GM19025 (cell line): ENCODE measurements around the gene RFX7.
"Not testable (repeated sequence)": the region's sequence is repeated elsewhere in the genome, so short reads cannot be mapped to it uniquely, and the experiment has no call there.

Source experiments
- ATAC-seq: cut with Tn5 transposase; IDR thresholded peaks from one replicate; pipeline ENCODE4 v1.9.1; 2021; ENCODE audit warnings: mild to moderate bottlenecking, low read depth, moderate library complexity; ENCODE audit not compliant: unreplicated experiment

Gene RFX7

GRCh38 chr15:56154768-56155167 is 88.9 kb downstream of the RFX7 start:
- ATAC-seq = not testable (repeated sequence)

- ATAC-seq = no peak
Observed at GRCh38 chr15:56150204-56150603, 93.5 kb downstream of the RFX7 start.

GRCh38 chr15:56148064-56148463 is 95.6 kb downstream of the RFX7 start:
- ATAC-seq = no peak

- no peak for ATAC-seq
Observed at GRCh38 chr15:56146756-56147155, 96.9 kb downstream of the RFX7 start.

DNA sequence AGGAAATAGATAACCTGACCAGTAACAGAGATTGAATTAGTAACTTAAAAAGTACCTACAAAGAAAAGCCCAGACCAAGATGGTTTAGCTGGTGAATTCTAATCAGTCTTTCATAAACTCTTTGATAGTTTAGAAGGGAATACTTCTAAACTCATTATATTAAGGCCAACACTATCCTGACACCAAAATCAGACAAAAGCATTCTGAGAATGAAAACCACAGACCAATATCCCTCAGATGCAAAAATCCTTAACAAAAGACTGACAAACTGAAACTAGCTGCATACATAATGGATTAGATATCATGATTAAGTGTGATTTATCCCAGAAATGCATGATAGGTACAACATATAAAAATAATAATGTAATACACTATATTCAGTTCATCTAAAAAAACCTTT is 115.6 kb downstream of the RFX7 start:
- ATAC-seq = no peak

DNA sequence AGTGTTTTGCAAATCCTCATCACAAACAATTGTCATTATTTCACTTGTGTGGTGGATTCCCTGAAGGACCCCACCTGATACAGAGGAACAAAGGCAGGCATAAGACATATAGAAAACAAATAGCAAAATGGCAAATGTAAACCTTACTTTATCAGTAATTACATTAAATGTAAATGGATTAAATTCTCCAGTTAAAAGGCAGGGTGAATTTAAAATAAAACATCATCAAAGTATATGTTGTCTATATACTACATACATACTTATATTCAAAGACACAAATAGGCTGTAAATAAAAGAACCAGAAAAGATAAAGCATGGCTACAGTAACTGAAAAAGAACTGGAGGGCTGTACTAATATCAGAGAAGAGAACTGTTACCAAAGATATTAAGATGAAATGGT is 117.3 kb downstream of the RFX7 start:
- ATAC-seq = no peak

DNA sequence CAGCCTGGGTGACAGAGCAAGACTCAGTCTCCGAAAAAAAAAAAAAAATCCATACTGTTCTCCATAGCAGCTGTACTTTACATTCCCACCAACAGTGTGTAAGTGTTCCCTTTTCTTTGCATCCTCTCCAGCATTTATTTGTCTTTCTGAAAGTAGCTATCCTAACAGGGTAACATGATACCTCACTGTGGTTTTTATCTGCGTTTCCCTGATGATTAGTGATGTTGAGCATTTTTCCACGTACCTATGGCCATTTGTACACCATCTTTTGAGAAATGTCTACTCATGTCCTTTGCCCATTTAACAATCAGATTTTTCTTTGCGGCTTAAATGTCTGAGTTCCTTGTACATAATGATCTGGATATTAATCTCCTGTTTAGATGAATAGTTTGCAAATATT is 119.3 kb downstream of the RFX7 start:
- no peak for ATAC-seq

DNA sequence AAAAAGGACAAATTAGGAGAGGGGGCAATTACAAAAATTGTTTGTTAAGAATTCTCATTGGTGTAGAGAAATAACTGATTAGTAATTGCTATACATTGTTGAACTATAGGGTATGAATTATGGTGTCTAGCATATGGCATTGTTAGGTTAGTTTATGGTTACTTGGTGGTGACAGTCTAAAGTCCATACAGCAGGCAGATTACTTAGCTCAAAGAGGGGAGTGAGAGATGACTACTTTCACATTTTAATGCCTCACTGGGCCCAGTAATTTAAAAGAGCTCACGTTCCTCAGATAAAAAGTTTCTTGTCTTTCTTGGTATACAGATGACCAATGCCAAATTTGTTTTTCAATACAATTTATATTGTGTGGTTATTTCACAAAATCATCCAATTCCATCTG is 137.8 kb downstream of the RFX7 start:
- ATAC-seq = no peak

- ATAC-seq = no peak
Observed at GRCh38 chr15:56102441-56102840, 141.2 kb downstream of the RFX7 start.

DNA sequence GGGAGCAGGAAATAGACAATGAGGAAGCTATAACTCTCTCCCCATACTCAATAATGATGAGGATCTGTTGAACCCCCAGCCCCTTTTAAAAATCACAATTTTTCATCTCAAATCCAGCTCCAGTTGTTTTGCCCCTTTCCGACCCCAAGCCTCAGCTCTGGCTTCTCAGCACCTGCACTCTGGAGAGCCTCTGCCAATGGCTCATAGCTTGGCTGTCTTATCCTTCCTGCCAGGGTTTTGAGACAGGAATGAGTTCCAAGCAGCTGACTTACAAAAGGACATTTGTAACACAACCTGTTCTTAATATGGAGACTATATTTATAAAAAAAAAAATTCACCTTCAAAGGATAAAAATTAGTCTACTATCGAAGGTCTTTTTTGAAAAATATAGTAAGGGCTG is 144.4 kb downstream of the RFX7 start:
- no peak for ATAC-seq

GRCh38 chr15:56098195-56098863 is 145.3 kb downstream of the RFX7 start:
- ATAC-seq = no peak

DNA sequence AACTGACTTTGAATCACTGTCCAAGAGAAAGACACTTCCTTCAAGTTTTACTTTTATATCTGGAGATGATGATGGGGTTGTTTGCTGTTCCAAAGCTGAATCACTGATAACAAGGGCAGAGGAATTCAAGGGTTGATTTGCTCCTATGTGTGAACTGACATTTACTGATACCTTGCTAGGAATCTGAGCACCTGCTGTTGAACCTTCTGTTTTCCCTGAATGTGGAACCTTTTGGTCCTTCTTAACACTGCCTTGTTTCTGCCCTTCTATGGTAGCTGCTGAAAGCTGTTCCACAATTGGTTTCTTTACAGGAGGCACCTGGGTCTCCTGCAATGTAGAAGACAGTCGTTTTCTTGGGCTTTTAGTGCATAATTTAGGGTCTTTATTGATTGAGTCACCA is 148.3 kb downstream of the RFX7 start:
- no peak for ATAC-seq

DNA sequence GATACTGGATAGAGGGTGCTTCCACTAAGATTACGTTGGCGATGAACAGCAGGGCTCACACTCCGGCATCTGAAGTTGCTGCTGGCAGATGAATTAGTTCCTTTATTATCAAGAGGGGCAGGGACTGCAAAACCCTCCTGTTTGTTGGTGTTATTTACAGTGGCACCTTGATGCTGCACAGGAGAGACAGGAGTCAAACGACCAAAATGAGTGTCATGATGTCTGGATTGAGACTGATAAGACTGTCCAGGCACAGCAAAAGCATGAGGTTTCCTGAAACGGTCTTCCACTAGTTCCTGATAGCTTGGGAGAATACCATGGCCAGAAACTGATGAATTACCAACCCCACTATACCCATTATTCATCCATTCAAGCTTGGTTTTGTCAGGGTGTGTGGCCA is 149.5 kb downstream of the RFX7 start:
- no peak for ATAC-seq

- no peak for ATAC-seq
Observed at GRCh38 chr15:56088389-56088788, 155.3 kb downstream of the RFX7 start.

DNA sequence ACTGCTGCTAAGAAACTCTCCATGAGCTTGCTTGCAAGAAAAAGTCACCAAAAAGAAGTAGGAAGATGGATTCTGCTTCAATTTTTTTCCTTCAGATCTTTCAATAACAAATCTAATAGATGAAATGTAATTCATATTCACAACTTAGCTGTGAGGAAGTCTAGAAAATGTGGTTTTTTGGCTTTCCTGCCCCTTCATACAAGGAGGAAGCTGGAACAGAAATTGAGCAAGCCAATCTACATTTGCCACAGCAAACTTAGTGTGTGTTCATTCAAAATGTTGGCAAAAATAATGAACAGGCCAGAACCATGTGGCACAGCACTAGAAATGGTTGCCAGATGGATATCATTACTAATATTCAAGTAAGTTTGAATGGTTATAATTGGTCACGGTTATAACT is 157.1 kb downstream of the RFX7 start:
- no peak for ATAC-seq

- ATAC-seq = no peak
Observed at GRCh38 chr15:56082263-56082761, 161.4 kb downstream of the RFX7 start.

GRCh38 chr15:56077081-56077480 is 166.6 kb downstream of the RFX7 start:
- no peak for ATAC-seq

GRCh38 chr15:56076640-56077039 is 167.0 kb downstream of the RFX7 start:
- ATAC-seq = no peak

DNA sequence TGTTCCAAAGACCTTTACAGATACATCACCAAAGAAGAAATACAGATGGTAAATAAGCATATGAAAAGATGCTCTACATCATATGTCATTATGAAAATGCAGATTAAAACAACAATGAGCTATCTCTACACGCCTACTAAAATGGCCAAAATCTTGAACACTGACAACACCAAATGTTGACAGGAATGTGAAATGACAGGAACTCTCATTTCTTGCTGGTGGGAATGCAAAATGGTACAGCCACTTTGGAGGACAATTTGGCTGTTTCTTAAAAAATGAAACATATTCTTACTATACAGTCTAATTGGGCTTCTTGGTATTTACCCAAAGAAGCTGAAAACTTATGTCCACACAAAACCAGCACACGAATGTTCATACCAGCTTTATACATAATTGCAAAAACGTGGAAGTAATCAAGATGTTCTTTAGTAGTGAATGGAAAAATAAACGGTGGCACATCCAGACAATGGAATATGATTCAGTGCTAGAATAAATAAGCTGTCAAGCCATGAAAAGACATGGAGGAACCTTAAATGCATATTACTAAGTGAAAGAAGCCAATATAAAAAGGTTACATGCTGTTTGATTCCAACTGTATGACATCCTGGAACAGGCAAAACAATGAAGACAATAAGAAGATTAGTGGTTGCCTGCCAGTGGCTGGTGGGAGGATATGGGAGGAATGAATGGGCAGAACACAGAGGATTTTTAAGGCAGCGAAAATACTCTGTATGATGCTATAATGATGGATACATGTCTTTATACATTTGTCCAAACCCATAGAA is 169.0 kb downstream of the RFX7 start:
- no peak for ATAC-seq

GRCh38 chr15:56064152-56064551 is 179.5 kb downstream of the RFX7 start:
- no peak for ATAC-seq

DNA sequence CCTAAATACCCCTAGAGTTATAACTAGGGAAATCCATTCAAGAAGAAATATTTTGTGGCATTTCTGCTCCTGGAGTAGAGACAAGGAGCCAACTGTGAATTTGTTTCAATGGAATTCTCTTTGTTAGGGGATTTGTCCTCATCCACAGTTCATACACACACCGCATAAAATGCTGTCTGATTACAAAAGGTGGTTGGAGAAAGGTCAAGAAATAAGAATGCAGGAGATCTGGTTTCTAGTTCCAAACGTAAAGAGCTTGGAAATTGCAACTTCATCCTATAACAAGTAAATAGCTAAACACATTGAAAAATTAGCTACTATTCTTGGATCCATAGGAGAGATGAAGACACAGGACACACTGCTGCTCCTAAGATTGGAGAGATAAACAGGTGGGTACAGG is 184.0 kb downstream of the RFX7 start:
- ATAC-seq = no peak

GRCh38 chr15:56058986-56059385 is 184.7 kb downstream of the RFX7 start:
- no peak for ATAC-seq
